ENCODE measurements around the gene IKZF2.

DNA sequence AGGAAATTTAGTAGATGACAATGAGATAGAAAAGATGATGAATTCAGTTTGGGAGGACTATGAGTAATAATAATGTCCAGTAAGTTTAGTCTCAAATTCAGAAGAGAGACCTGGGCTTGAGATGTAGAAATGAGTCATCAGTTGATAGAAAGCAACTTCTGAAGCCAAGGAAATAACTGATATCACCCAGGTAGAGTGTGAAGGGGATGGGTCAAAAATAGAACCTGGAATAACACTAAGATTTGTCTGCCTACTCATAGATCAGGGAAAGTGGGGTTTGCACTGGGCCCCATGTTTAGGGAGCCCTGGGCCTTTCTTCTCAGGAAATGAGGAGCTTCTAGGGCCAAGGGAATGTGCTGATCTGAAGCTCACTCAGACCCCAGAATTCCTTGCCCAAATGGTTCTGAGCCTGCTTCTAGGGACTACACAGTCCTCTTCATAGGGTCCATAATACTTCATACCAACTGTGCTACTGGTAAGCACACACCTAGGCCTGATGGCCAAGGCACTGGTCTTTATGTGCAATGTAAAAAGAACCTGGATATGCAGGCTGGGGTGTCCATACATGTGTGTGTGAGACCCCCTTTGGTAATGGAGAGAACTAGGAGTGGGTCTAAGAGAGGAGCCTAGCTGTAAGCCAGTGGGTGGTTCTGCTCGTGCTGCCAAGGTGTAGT lies 141.2 kb downstream of the IKZF2 start:
- TF ChIP-seq, protein P1, sequence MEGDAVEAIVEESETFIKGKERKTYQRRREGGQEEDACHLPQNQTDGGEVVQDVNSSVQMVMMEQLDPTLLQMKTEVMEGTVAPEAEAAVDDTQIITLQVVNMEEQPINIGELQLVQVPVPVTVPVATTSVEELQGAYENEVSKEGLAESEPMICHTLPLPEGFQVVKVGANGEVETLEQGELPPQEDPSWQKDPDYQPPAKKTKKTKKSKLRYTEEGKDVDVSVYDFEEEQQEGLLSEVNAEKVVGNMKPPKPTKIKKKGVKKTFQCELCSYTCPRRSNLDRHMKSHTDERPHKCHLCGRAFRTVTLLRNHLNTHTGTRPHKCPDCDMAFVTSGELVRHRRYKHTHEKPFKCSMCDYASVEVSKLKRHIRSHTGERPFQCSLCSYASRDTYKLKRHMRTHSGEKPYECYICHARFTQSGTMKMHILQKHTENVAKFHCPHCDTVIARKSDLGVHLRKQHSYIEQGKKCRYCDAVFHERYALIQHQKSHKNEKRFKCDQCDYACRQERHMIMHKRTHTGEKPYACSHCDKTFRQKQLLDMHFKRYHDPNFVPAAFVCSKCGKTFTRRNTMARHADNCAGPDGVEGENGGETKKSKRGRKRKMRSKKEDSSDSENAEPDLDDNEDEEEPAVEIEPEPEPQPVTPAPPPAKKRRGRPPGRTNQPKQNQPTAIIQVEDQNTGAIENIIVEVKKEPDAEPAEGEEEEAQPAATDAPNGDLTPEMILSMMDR (IDR thresholded peaks at IDR 0.05) = no peak
- TF ChIP-seq, protein P2, sequence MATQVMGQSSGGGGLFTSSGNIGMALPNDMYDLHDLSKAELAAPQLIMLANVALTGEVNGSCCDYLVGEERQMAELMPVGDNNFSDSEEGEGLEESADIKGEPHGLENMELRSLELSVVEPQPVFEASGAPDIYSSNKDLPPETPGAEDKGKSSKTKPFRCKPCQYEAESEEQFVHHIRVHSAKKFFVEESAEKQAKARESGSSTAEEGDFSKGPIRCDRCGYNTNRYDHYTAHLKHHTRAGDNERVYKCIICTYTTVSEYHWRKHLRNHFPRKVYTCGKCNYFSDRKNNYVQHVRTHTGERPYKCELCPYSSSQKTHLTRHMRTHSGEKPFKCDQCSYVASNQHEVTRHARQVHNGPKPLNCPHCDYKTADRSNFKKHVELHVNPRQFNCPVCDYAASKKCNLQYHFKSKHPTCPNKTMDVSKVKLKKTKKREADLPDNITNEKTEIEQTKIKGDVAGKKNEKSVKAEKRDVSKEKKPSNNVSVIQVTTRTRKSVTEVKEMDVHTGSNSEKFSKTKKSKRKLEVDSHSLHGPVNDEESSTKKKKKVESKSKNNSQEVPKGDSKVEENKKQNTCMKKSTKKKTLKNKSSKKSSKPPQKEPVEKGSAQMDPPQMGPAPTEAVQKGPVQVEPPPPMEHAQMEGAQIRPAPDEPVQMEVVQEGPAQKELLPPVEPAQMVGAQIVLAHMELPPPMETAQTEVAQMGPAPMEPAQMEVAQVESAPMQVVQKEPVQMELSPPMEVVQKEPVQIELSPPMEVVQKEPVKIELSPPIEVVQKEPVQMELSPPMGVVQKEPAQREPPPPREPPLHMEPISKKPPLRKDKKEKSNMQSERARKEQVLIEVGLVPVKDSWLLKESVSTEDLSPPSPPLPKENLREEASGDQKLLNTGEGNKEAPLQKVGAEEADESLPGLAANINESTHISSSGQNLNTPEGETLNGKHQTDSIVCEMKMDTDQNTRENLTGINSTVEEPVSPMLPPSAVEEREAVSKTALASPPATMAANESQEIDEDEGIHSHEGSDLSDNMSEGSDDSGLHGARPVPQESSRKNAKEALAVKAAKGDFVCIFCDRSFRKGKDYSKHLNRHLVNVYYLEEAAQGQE (IDR thresholded peaks at IDR 0.05; ENCODE audit: insufficient read depth in 1 of 2, low read depth in 2 of 2, low read length in 1 of 2) = no peak
